Activated CD8-positive, alpha-beta T cell treated with anti-CD3 and anti-CD28 coated beads, Interleukin-2, amount 10 ng/mL, durations not matched to agents 7 days and 5 days (primary cell): ENCODE measurements around the gene SH3TC2. TPM values are rescaled to one million over a fixed set of nuclear protein-coding genes. Genes with fewer than 3 reads are reported as not detected.

Source experiments
- ATAC-seq: fragments of 150-1000 bp; cut with Tn5 transposase; one replicate; pipeline ENCODE4 v1.10.0; 2021; ENCODE audit warnings: moderate library complexity
- CTCF ChIA-PET: fragments of 350-600 bp; sonication (Branson Sonifier 250); formaldehyde crosslinking; loops from one replicate; lab custom pipeline; 2021; ENCODE audit warnings: antibody characterized with exemption; lab: Charles Lee
- POLR2A ChIA-PET: fragments of 350-600 bp; sonication (Branson Sonifier 250); formaldehyde crosslinking; loops from one replicate; lab custom pipeline; 2021; ENCODE audit warnings: antibody characterized with exemption; lab: Charles Lee
- DNase-seq: peaks from one replicate; pipeline ENCODE4 v3.0.0-alpha.2; 2020
- H3K27ac Mint-ChIP-seq: one replicate; pipeline ENCODE4 v1.8.0; 2021; ENCODE audit warnings: mild to moderate bottlenecking, mixed read lengths
- H3K27me3 Mint-ChIP-seq: one replicate; pipeline ENCODE4 v1.8.0; 2021; ENCODE audit warnings: low read depth, mixed read lengths
- H3K36me3 Mint-ChIP-seq: one replicate; pipeline ENCODE4 v1.8.0; 2021; ENCODE audit warnings: low read depth, mixed read lengths
- H3K4me1 Mint-ChIP-seq: one replicate; pipeline ENCODE4 v1.8.0; 2021; ENCODE audit warnings: low read depth, mixed read lengths
- H3K4me3 Mint-ChIP-seq: one replicate; pipeline ENCODE4 v1.8.0; 2021; ENCODE audit warnings: mild to moderate bottlenecking, mixed read lengths
- H3K9me3 Mint-ChIP-seq: one replicate; pipeline ENCODE4 v1.8.0; 2022; ENCODE audit warnings: mixed read lengths; ENCODE audit not compliant: insufficient read depth
- total RNA-seq, 2 experiments: library from RNA; stranded (reverse); gene quantifications; one replicate each; pipeline ENCODE4 v1.2.3, GENCODE V29; 2021

The SH3TC2 gene
- total RNA-seq, result not detected

- H3K36me3 Mint-ChIP-seq, result no peaks in the 10 kb centered on the region
- H3K9me3 Mint-ChIP-seq, result no peaks in the 10 kb centered on the region
- DNase-seq (no peak), ATAC-seq (no peak)
- POLR2A ChIA-PET, result no interaction called here
- H3K4me1 Mint-ChIP-seq, result no peaks in the 10 kb centered on the region
- H3K27ac Mint-ChIP-seq, result no peak within 1 kb of the TSS
- CTCF ChIA-PET, result no interaction called here
- H3K4me3 Mint-ChIP-seq, result no peak within 1 kb of the TSS
- H3K27me3 Mint-ChIP-seq, result peaks cover 13% of the 10 kb centered on the region
These were observed at the start of gene SH3TC2 for GRCh38 chr5:149063017-149063687. SH3TC2 (minus strand) TSS chr5:149063062; CDS start chr5:149063022, 40 bp downstream.

- ChIA-PET CTCF (interaction anchor here (1.4 kb wide), 1 partner anchor 379 kb away, joined by 6 read pairs; no protein-coding TSS in a partner anchor), POLR2A (no interaction called here)
- Mint-ChIP-seq H3K36me3 (no peaks in the 10 kb centered on the region), H3K4me1 (no peaks in the 10 kb centered on the region), H3K27ac (no peak overlapping the region), H3K9me3 (no peaks in the 10 kb centered on the region), H3K27me3 (peaks cover 10% of the 10 kb centered on the region), H3K4me3 (no peak overlapping the region)
- no peak for ATAC-seq
- no peak for DNase-seq
These were observed 47.5 kb upstream of the SH3TC2 start for GRCh38 chr5:149110406-149110805.

- Mint-ChIP-seq H3K9me3 (no peaks in the 10 kb centered on the region), H3K36me3 (no peaks in the 10 kb centered on the region), H3K4me1 (no peaks in the 10 kb centered on the region), H3K4me3 (no peak overlapping the region), H3K27me3 (peaks cover 7% of the 10 kb centered on the region), H3K27ac (no peak overlapping the region)
- POLR2A ChIA-PET, result no interaction called here
- DNase-seq, result no peak
- CTCF ChIA-PET, result interaction anchor here (0.9 kb wide), 1 partner anchor 378 kb away, joined by 3 read pairs; no protein-coding TSS in a partner anchor
- no peak for ATAC-seq
These were observed 45.9 kb upstream of the SH3TC2 start for GRCh38 chr5:149108651-149109280.

DNA sequence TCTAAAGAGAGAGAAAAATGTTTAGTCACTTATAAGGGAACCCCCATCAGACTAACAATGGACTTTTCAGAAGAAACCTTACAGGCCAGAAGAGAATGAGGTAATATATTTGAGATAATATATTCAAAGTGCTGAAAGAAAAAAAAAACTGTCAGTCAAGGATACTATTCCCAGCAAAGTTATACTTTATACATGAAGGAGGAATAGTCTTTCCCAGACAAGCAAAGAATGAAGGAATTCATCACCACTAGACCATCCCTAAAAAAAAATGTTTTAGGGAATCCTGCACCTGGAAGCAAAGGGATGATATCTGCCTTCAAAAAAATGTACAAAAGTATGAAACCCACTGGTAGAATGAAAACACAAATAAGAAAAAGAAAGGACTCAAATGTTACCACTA lies 37.5 kb upstream of the SH3TC2 start:
- H3K9me3 Mint-ChIP-seq, result peaks cover 36% of the 10 kb centered on the region
- peaks cover 9% of the 10 kb centered on the region for H3K27me3 Mint-ChIP-seq
- no peak overlapping the region for H3K4me3 Mint-ChIP-seq
- DNase-seq (no peak), ATAC-seq (no peak)
- ChIA-PET POLR2A (no interaction called here), CTCF (interaction anchor here (0.9 to 1.0 kb wide), 2 partner anchors 41 to 64 kb away, joined by 3 to 4 read pairs; partner anchors contain the start of gene ABLIM3)
- H3K27ac Mint-ChIP-seq, result no peak overlapping the region
- peaks cover 3% of the 10 kb centered on the region for H3K36me3 Mint-ChIP-seq
- H3K4me1 Mint-ChIP-seq, result peaks cover 5% of the 10 kb centered on the region

- Mint-ChIP-seq H3K4me1 (peaks cover 5% of the 10 kb centered on the region), H3K4me3 (no peak overlapping the region), H3K27me3 (peaks cover 9% of the 10 kb centered on the region), H3K9me3 (peaks cover 36% of the 10 kb centered on the region), H3K27ac (no peak overlapping the region), H3K36me3 (peaks cover 3% of the 10 kb centered on the region)
- DNase-seq, result no peak
- CTCF ChIA-PET, result interaction anchor here (0.9 to 1.0 kb wide), 3 partner anchors 15 to 63 kb away, joined by 3 to 4 read pairs (median 4); partner anchors contain the start of gene ABLIM3
- POLR2A ChIA-PET, result no interaction called here
- ATAC-seq, result no peak
These were observed 37.1 kb upstream of the SH3TC2 start for GRCh38 chr5:149099920-149100319.

- Mint-ChIP-seq H3K4me1 (peaks cover 2% of the 10 kb centered on the region), H3K27ac (no peak overlapping the region), H3K4me3 (no peak overlapping the region), H3K27me3 (peaks cover 2% of the 10 kb centered on the region), H3K9me3 (peaks cover 26% of the 10 kb centered on the region), H3K36me3 (peaks cover 3% of the 10 kb centered on the region)
- DNase-seq (no peak), ATAC-seq (no peak)
- CTCF ChIA-PET, result no interaction called here
- POLR2A ChIA-PET, result no interaction called here
These were observed 32.1 kb upstream of the SH3TC2 start for GRCh38 chr5:149094996-149095395.

DNA sequence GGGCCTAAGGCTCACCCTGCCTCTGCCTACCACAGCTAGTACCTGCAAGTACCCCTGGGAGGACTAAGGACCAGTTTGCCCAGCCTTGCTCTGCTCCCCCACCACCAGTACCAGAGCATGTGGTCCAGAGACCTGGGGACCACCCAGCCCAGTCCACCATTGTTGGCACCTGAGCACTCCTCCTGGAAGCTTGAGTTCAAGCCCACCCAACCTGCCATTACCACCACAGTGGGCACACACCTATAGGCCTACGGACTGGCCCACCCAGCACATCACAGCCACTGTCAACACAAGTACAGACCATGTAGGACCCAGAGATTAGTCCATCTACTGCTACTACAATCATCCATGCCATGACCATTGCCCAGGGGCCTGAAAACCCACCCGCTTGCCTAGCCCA lies 30.8 kb upstream of the SH3TC2 start:
- peaks cover 3% of the 10 kb centered on the region for H3K27me3 Mint-ChIP-seq
- H3K4me1 Mint-ChIP-seq, result no peaks in the 10 kb centered on the region
- no peak overlapping the region for H3K4me3 Mint-ChIP-seq
- H3K36me3 Mint-ChIP-seq, result no peaks in the 10 kb centered on the region
- H3K9me3 Mint-ChIP-seq, result peaks cover 14% of the 10 kb centered on the region
- H3K27ac Mint-ChIP-seq, result no peak overlapping the region
- DNase-seq, result no peak
- ATAC-seq, result no peak
- ChIA-PET CTCF (no interaction called here), POLR2A (no interaction called here)

GRCh38 chr5:149089796-149090195 lies 26.9 kb upstream of the SH3TC2 start:
- Mint-ChIP-seq H3K27me3 (peaks cover 5% of the 10 kb centered on the region), H3K36me3 (no peaks in the 10 kb centered on the region), H3K4me1 (no peaks in the 10 kb centered on the region), H3K27ac (no peak overlapping the region), H3K4me3 (no peak overlapping the region), H3K9me3 (no peaks in the 10 kb centered on the region)
- DNase-seq (no peak), ATAC-seq (no peak)
- ChIA-PET POLR2A (no interaction called here), CTCF (no interaction called here)

DNA sequence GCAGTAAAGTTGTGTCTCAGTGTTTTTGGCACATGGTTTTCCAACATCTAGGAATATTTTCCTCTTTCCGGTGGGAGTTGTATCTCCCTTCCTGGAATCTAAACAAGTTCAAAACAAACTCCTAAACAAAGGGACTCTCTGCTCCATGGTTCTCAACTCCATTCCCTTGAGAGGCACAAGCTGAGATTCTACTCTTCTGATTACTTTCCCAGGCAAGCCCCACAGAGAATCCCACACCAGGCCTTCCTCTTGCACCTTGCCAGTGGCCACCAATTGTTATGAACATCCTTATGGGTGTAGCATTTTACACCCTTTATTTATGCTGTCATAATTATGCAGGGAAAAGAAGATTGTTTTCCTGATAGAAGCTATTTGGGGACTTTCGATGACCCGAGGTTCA lies 25.8 kb upstream of the SH3TC2 start:
- CTCF ChIA-PET, result no interaction called here

GRCh38 chr5:149083846-149084245 lies 21.0 kb upstream of the SH3TC2 start:
- Mint-ChIP-seq H3K4me3 (no peak overlapping the region), H3K9me3 (no peaks in the 10 kb centered on the region), H3K4me1 (no peaks in the 10 kb centered on the region), H3K27me3 (peaks cover 12% of the 10 kb centered on the region), H3K36me3 (no peaks in the 10 kb centered on the region), H3K27ac (no peak overlapping the region)
- ATAC-seq, result no peak
- ChIA-PET CTCF (no interaction called here), POLR2A (no interaction called here)
- no peak for DNase-seq

More for the DNA sequence above, 25.8 kb upstream of the SH3TC2 start:
- no peak overlapping the region for H3K4me3 Mint-ChIP-seq
- H3K27ac Mint-ChIP-seq, result no peak overlapping the region
- no peak for ATAC-seq
- no peaks in the 10 kb centered on the region for H3K36me3 Mint-ChIP-seq
- DNase-seq, result no peak
- H3K27me3 Mint-ChIP-seq, result peaks cover 5% of the 10 kb centered on the region
- no peaks in the 10 kb centered on the region for H3K4me1 Mint-ChIP-seq
- POLR2A ChIA-PET, result no interaction called here
- no peaks in the 10 kb centered on the region for H3K9me3 Mint-ChIP-seq

GRCh38 chr5:149082271-149082670 lies 19.4 kb upstream of the SH3TC2 start:
- ChIA-PET CTCF (no interaction called here), POLR2A (no interaction called here)
- ATAC-seq (no peak), DNase-seq (no peak)
- no peak overlapping the region for H3K4me3 Mint-ChIP-seq
- H3K9me3 Mint-ChIP-seq, result no peaks in the 10 kb centered on the region
- no peaks in the 10 kb centered on the region for H3K4me1 Mint-ChIP-seq
- H3K36me3 Mint-ChIP-seq, result no peaks in the 10 kb centered on the region
- H3K27me3 Mint-ChIP-seq, result peaks cover 12% of the 10 kb centered on the region
- H3K27ac Mint-ChIP-seq, result no peak overlapping the region

DNA sequence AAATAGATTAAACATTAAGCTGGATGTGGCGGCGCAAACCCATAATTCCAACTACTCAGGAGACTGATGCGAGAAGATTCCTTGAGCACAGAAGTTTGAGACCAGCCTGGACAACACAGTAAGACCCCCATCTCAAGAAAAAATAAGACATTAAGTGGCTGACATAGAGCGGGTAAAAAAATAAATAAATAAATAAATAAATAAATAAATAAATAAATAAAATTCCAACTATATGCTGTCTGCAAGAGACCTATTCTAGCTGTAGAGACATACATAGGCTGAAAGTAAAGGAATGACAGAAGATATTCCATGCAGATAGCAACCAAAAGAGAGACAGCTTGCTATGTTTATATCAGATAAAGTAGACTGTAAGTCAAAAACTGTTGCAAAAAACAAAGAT lies 17.4 kb upstream of the SH3TC2 start:
- DNase-seq, result no peak
- Mint-ChIP-seq H3K4me3 (no peak overlapping the region), H3K27ac (no peak overlapping the region), H3K4me1 (no peaks in the 10 kb centered on the region), H3K36me3 (no peaks in the 10 kb centered on the region), H3K9me3 (peaks cover 7% of the 10 kb centered on the region), H3K27me3 (peaks cover 12% of the 10 kb centered on the region)
- CTCF ChIA-PET, result no interaction called here
- no peak for ATAC-seq
- POLR2A ChIA-PET, result no interaction called here
